Skin of body (tissue), 2 donors: ENCODE results near the gene NKAIN1. TPM values are rescaled to one million over a fixed set of nuclear protein-coding genes. Genes with fewer than 3 reads are reported as not detected.
A peak's percentile ranks its signal among the peaks of the same experiment; 100 is the strongest.

Experiments used
- DNase-seq: peaks from one replicate; lab custom pipeline; 2025; lab: John Stamatoyannopoulos, UW
- total RNA-seq: library from RNA; depleted of rRNA; stranded (reverse); fragments of >200 nt; gene quantifications from one replicate; pipeline ENCODE4 v1.2.3, GENCODE V29; 2014

The NKAIN1 gene
- total RNA-seq, 1 donor from 2014 or later, result 0.39 TPM

DNA sequence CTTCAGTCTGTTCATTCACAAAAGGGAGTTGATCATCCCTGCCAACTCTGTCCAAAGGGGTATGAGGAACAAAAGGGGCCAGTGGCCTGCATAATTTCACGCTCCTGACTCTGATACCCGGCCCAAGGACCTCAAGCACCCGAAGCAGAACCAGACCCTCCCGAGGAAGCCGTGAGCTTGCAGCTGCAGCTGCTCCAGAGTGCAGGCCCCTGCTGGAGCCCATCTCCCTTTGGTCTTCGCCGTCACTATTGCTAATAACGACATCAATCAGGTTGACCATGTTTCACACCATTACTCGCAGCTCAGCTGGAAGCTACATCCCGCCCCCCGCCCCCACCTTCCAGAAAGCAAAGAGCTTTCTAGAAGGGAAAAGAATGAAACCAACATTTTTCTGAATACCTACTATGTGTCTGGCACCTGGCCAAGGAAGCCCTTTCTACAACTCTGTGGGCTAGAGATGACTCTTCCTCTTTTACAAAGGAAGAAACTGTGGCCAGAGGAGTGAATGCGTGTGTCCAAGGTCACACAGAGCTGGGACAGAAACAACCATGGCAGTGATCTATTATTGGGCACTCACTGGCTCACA is 5.5 kb downstream of the NKAIN1 start:
- DNase-seq, result no peak

DNA sequence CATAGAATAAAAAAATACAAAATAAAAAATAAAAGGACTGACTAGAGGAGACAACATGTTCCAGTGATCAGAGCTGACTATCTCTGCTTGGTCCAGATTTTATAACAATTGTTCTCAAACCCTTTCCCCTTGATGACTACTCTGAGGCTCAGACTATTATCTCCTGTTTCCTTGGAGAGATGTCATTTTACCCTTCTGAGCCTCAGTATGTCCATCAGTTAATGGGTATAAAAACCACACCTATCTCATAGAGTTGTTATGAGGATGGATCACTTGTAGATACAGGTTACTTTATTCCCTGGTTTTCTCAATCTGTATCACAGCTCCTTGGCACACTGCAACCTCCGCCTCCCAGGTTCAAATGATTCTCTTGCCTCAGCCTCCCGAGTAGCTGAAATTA is 7.0 kb downstream of the NKAIN1 start:
- no peak for DNase-seq

DNA sequence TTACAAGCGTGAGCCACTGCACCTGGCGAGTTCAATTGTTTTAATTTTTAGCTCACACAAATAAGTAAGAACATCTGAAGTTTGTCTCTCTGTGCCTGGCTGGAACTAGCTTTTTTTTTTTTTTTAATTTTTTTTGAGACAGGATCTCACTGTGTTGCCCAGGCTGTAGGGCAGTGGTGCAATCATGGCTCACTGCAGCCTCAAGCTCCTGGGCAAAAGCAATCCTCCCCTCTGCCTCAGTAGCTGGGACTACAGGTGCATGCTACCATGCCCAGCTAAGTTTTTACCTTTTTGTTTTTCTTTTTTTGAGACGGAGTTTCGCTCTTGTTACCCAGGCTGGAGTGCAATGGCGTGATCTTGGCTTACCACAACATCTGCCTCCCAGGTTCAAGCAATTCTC is 7.9 kb downstream of the NKAIN1 start:
- DNase-seq, result no peak

DNA sequence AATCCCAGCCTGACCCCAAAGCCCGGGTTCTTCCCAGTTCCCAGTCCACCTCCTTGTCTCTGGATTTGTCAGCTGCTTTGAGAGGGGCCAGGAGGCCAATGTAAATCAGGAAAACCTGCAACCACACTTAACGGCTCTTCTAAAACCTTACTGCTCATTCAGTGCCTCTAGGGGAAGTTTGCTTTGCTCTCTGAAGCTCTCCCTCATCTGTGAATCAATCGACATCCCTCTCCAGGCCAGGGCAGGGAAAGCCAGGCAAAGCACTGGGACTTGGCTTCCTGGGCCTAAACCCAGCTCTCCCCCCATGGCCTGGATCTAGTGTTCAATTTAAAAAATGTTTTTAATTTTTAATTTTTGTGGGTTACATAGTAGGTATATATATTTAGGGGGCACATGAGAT is 9.3 kb downstream of the NKAIN1 start:
- no peak for DNase-seq

DNA sequence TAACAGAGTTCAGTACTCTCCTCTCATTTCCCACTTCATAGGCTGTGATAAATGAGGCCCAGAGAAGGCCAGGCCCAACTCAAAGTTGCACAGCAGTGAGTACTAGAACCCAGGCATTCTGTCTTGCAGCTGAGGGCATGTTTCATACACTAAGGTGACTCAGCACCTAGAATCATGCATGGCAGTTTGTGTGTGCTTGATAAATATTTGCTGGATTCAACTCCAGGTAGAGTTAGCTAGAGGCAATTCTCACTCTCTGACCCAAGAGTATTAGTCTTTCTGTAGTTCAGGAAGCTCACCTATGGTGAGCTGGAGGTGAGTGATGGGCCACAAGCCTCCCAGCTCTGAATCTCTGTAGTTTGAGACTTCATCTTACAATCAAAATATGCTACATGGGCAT is 10.7 kb downstream of the NKAIN1 start:
- no peak for DNase-seq

DNA sequence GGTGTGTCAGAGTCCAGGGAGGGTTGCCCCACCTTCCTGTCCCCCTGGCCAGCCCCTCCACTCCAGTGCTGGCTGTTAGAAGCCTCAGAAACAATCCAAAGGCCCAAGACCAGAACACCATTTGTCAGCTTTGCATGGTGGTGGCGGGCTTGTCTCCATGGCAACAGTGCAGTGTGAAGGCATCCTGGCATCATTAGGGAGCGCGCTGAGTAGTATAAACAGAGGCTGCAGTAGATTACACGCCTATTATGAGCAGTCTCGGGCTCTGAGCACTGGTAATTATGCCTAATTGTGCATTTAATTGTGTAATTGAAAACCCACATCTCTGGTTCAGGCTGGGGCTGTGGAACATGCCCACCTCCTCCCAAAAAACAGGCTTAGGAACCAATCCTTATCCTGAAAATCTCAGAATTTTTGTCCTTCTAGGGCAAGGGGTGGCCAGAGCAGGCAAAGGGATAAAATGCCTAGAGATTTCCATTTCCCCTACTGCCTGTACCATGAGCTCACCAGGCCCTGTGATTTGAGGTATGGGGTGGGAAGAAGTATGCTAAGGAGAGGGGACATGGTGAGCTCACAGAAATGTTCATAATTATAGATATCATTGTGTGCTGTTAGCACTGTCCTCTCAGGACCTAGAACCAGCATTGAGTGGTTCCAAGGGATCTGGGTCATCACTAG is 11.7 kb downstream of the NKAIN1 start:
- no peak for DNase-seq

DNA sequence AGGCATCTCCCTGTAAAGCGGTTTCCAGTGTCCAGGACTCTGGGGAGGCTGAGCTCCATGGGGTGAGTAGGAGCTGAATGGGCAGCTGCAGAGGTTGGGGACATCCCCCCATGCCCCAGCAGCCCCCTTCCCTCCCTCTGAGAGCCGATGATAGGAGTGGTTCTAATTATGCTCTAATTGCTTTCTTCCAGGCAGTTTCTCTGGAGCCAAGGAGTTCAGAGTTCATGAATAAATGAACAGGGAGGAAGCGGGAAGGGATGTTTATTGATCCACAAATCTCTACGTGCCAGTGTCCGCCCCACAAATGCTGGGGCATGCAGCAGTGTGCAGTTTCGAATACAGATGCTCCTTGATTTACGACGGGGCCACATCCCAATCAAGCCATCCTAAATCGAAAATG is 15.6 kb downstream of the NKAIN1 start:
- DNase-seq, result no peak

DNA sequence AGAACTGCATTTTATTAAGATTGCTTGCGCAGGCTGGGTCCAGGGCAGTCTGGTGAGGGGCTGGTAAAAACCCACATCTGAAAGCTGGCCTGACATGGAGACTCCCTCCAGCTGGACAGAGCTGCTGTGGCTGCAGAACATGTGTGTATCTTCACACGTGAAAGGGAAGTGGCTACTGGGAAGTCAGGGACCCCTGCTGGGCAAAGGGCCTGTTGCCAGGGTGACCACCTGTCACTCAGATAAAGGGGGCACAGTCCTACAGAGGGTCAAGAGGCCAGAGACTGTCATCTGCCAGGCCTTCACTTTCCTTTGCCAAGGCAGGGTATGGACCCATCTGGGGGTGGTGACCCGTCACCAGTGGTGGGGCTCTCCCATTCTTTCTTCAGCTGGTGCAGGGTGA is 17.5 kb downstream of the NKAIN1 start:
- no peak for DNase-seq

DNA sequence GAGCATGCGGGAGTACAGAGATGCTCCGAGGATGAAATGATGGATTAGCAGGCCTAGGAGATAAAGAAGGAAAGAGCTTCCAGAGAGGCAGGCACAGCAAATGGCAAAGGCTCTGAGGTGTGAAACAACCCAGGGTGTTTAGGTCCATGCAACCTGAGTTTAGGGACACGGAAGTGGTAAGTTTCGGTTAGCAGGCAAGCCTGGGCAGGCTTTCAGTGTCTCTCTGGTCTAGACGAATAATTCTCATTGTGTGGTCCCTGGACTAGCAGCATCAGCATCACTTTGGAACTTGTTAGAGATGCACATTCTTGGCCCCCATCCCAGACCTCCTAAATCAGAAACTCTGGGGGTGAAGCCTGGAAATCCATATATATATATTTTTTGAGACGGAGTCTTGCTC is 18.6 kb downstream of the NKAIN1 start:
- DNase-seq, result no peak

DNA sequence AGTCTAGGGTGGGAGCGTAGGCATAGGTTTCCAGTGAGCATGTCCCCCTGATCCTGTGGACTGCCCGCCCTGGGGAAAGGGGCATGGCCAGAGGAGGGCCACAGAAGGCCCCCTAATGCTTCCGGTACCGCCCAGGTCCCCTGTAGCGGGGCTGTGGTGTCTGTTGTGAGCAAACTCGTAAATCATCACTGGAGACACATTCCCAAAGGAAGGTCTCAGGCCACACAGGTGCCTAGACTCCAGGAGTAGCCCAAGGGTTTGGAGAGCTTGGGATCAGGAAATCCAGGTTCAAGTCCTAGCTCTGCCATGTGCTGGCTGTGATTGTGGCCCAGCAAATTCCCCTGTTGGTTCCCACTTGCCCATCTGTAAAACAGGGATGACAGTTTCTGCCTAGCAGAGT is 20.2 kb downstream of the NKAIN1 start:
- no peak for DNase-seq

DNA sequence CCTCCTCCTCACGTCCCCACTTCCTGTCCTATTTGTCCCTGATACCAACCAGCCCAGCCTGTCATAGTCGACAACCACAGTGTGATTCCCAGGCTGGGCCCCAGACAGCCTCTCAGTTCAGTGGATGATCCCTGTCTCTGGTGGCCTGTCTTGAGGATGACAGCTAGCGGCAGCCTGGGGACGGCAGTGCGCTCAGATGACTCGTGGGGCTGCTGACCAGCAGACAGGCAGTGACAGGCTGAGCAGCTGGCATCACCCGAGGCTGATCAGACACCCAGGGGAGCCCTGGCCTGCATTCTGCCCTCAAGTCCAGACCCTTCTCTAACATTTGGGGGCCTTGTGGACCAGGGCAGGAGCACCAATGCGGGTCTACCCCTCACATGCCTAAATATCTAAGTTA is 21.0 kb downstream of the NKAIN1 start:
- no peak for DNase-seq

DNA sequence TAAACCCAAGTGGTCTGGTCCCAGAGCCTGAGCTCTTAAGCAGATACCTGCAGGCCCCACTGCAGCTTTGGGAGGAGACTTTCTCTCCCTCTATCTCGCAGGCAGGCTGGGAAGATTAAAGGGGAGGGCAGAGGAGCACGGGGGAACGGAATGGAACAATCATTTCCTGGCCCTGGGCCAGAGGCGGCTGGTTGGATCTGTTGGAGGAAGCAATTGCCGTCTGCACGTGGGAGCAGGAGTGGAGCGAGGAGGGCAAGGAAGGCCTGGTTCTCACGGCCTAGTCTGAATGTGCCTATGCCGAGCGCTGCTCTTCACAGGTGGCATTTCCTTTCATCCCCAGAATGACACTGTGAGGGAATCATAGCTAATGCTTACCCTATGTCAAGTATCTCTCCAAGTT is 23.7 kb downstream of the NKAIN1 start:
- peak; percentile 27 for DNase-seq

DNA sequence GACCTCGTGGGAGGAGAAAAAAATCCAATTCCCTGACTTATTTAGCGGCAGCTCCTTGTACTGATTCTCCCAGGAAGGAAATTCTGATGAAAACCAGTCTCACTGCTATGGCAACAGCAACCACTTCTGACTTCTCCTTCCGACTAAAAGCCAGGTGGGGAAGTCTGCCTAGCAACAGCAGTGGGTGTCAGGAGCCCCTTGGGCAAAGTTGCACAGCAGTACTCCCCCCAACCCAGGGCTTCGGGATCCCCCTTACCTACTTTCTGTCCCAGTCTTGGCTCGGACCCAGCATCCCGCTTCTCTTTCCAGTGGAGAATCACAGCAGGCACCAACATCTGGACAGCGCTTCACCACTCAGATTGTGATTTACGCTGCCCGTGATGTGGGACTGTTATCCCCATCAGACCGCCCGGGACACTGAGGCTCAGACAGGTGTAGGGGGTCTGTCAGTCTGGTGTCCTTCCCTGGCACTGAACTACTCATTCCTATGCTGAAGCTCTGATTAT is 24.6 kb downstream of the NKAIN1 start:
- no peak for DNase-seq

DNA sequence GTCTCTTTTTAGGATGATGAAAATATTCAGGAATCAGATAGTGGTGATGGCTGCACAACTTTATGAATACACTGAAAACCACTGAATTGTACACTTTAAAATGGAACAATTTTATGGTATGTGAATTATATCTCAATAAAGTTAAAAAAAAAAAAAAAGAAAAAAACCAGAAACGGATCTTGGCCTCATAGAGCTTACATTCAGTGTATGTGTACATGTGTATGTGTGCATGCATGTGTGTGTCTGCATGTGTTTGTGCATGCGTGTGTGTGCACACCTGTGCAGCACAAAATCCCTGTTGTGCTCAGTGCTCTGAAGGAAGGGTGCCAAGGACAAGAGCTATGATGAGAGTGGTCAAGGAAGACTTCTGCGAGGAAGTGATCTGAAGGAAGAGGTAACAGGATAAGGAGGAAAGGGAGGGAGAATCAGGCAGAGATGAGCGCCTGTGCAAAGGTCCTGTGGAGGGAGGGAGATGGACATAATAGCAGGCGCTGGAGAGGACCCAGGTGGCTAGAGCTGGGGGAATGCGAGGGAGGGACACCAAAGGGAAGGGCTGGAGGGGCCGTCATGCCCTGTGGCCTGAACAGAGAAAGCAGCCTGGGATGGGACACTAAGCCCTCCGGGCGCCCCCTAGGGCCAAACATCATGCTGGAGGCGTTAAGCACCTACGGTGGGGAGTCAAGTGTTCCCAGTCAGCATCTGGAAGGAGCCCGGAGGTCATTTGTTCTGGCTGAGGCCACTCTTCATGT is 25.2 kb downstream of the NKAIN1 start:
- no peak for DNase-seq

DNA sequence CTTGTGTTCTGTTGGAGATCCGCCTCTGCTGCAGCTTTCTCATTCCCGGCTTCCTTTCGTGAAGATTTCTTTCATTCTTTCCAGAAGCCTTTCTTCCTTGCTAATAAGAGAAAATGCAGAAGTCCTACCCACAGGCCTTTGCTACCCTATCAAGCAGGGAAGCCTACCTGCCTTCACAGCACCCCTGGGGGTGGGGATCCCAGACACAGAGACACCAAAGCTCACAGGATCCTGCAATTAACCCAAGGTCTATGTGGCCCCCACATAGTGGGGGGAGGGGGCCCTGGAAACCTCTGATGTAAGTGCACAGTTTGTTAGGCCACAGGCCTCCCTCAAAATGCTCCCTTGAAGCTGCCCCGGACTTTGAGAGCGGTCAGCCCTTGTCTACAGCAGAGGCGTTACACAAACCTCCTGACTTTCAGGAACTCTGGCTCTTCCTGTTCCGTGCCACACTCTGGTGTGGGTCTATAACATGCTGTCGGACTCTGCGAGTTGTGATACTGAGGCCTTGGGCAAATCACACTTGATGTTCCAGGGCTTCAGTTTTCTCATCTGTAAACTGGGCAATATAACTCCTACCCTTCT is 31.2 kb downstream of the NKAIN1 start:
- no peak for DNase-seq

DNA sequence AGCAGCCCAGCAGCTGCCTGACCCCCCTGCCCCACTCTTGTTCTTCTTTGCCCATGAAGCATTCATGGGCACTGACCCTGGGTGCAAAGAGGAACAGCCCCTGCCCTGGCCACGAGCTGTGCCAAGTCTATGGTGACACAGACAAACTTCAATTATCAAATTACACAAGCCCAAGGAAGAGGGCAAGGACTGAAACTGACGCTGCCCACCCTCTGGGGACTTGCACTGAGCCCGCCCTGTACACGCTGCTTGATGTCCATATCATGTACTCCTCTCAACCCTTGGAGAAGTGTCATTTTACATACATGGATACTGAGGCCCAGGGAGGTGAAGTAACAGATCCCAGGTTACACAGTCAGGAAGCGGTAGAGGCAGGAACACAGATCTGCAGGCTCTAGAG is 32.1 kb downstream of the NKAIN1 start:
- no peak for DNase-seq

DNA sequence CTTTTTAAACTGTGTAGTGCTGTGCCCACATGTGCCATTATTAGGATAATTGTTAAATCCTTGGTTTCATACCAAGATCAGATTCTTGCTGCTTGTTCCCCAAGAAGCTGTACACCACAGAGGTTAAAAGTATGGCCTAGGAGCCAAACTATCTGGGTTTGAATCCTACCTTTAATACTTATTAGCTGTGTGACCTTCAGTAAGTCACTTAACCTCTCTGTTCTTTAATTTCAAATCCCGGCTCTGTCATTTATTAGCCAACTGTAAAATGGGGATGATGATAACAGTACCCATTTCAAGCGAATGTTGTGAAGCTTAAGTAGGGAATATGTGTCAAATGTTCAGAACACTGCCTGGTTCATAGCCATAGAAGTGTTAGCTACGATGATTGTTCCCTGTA is 32.6 kb downstream of the NKAIN1 start:
- no peak for DNase-seq

DNA sequence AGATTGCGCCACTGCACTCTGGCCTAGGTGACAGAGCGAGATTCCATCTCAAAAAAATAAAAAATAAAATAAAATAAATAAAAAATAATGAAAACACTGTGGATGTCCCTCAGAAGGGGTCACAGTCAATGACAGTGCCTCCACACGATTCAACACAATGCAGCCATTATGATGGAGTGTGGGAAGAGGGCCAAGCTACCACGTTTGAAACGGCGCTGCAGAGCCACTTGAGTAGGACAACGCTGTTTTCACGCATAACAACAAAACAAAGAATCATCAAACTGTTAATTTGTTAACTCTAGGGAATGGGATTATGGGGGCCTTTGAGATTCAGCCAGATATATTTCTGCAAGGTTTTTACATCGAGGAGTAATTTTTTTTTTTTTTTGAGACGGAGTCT is 36.5 kb downstream of the NKAIN1 start:
- no peak for DNase-seq

DNA sequence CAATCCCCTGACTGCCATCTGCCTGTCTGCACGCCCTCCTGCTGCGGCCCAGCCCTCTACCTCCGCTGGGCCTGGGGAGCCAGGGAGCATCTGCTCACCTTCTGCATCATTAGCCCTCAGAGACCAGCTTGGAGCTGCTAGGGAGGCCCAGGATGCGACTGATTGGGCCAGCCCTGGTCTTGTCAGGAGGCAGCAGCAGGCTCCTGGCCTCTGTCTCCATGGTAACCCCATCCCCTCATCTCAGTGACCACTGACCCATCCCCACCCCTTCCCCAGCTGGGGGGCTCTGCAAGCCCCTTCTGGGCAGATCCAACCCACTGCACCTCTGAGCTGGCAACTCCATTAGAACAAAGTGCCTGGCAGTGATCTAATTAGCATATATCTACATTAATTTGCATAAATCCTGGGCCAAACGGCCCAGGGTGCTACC is 37.7 kb downstream of the NKAIN1 start:
- DNase-seq, result no peak

DNA sequence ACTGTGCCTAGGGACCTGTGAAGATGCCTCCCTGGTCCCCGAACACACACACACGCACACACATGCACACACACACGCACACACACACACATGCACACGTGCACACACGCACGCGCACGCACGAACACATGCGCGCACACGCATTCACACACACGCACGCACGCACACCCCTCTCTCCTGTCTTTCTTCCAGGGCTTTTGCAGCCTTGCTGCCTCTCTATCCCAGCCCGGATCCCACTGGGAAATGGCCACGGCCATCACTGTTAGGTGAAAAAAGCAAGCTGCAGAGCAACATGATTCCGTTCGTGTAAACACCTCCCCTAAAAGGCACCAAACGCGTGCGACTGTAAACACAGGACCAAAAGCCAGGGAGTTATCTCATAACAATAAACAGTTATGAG is 39.7 kb downstream of the NKAIN1 start:
- DNase-seq, result no peak

DNA sequence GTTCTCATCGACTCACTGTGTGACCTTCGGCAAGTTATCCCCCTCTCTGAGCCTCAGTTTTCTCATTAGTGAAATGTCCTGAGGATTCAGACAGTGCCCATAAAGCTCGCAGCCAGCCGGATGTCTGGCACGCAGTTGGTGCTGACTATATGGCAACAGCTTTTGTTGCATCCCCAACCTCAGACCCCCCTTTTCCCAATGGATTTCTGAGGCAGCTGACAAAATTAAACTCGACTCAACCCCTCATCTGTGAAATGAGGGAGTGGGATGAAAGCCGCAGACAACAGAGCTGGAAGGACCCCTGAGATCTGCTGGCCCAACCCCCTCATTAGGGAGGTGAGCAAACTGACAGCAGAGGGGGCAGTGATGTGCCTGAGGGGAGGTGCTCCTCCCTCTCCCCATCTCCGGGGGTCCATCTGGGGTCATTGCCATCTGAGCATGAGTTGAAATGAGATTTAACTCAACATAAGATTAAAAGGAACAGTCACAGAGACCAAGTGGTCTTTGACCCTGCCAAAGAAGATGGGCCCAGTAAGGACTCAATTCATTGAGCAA is 40.4 kb downstream of the NKAIN1 start:
- no peak for DNase-seq

DNA sequence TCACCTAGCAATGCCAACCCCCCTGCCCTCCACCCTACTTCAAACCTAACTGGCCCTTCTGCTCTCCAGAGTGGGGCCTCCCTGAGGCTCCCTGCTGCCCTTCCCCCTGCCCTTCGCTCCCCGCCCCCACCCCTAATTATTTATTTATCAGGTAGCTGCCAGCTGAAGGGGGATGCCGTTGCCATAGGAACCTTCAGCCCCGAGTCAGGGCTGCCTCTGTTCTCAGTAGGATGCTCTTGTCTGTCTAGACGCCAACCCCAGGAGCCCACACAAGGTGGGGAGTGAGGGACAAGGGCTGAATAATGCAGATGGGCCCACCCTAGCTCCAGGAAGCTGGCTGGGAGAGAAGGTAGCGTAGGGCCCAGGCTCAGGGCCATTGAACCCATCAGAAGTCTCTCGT is 41.1 kb downstream of the NKAIN1 start:
- no peak for DNase-seq
